Measurements from ENCODE around the gene HMGCS2. TPM values are rescaled to one million over a fixed set of nuclear protein-coding genes. Genes with fewer than 3 reads are reported as not detected.

The HMGCS2 gene
- total RNA-seq = not detected in 2 replicates

- no peak for DNase-seq
These were observed at the start of gene HMGCS2 for GRCh38 chr1:119768778-119769177. Gene HMGCS2, minus strand, starts transcription at chr1:119768905. Its CDS starts 61 bp downstream, at chr1:119768844.

GRCh38 chr1:119818181-119818580 lies 49.5 kb upstream of the HMGCS2 start:
- DNase-seq = no peak

GRCh38 chr1:119816407-119816806 lies 47.7 kb upstream of the HMGCS2 start:
- no peak for DNase-seq

GRCh38 chr1:119815928-119816327 lies 47.2 kb upstream of the HMGCS2 start:
- no peak for DNase-seq

- no peak for DNase-seq
These were observed 46.7 kb upstream of the HMGCS2 start for GRCh38 chr1:119815361-119815760.

GRCh38 chr1:119814288-119814687 lies 45.6 kb upstream of the HMGCS2 start:
- DNase-seq = no peak

GRCh38 chr1:119811985-119812557 lies 43.4 kb upstream of the HMGCS2 start:
- DNase-seq = no peak

GRCh38 chr1:119811387-119811786 lies 42.7 kb upstream of the HMGCS2 start, which contains the start of gene REG4:
Gene REG4, minus strand, starts transcription at chr1:119811460. Its CDS starts 2,691 bp downstream, at chr1:119808769.
- DNase-seq = no peak

- peak; percentile 79 for DNase-seq
These were observed 40.4 kb upstream of the HMGCS2 start for GRCh38 chr1:119808972-119809550.

GRCh38 chr1:119808491-119808890 lies 39.8 kb upstream of the HMGCS2 start:
- DNase-seq = no peak

- DNase-seq = no peak
These were observed 37.8 kb upstream of the HMGCS2 start for GRCh38 chr1:119806489-119806888.

- DNase-seq = no peak
These were observed 37.0 kb upstream of the HMGCS2 start for GRCh38 chr1:119805746-119806145.

- no peak for DNase-seq
These were observed 36.5 kb upstream of the HMGCS2 start for GRCh38 chr1:119805247-119805646.

- no peak for DNase-seq
These were observed 31.0 kb upstream of the HMGCS2 start for GRCh38 chr1:119799599-119800177.

- DNase-seq = no peak
These were observed 30.3 kb upstream of the HMGCS2 start for GRCh38 chr1:119799003-119799402.

- no peak for DNase-seq
These were observed 28.9 kb upstream of the HMGCS2 start for GRCh38 chr1:119797606-119798005.

- no peak for DNase-seq
These were observed 28.5 kb upstream of the HMGCS2 start for GRCh38 chr1:119797162-119797561.

- DNase-seq = no peak
These were observed 26.8 kb upstream of the HMGCS2 start for GRCh38 chr1:119795261-119796200.

- DNase-seq = no peak
These were observed 26.2 kb upstream of the HMGCS2 start for GRCh38 chr1:119794876-119795240.

- no peak for DNase-seq
These were observed 25.6 kb upstream of the HMGCS2 start for GRCh38 chr1:119794230-119794875.

- DNase-seq = no peak
These were observed 22.7 kb upstream of the HMGCS2 start for GRCh38 chr1:119791377-119791776.

GRCh38 chr1:119790451-119791198 lies 21.9 kb upstream of the HMGCS2 start:
- no peak for DNase-seq

Data from dermis blood vessel endothelial cell (primary cell).